IMR-90 (cell line): ENCODE results near the gene G3BP1. TPM values are rescaled to one million over a fixed set of nuclear protein-coding genes. Genes with fewer than 3 reads are reported as not detected.

ENCODE experiments used
- CHD1 ChIP-seq: IDR thresholded peaks from 2 replicates; pipeline ENCODE4 v1.6.1; 2012; ENCODE audit warnings: low read depth, low read length, improper control_type of control experiment
- CTCF ChIP-seq: conservative IDR thresholded peaks from 2 replicates; pipeline ENCODE4 v1.5.1; 2012; ENCODE audit warnings: mild to moderate bottlenecking, low read depth, low read length, improper control_type of control experiment
- MXI1 ChIP-seq: IDR thresholded peaks from 2 replicates; pipeline ENCODE4 v1.6.1; 2012; ENCODE audit warnings: low read depth, mild to moderate bottlenecking, low read length, moderate library complexity, borderline replicate concordance
- RCOR1 ChIP-seq: IDR thresholded peaks from 2 replicates; pipeline ENCODE4 v1.6.1; 2012; ENCODE audit warnings: mild to moderate bottlenecking, low read length, improper control_type of control experiment; ENCODE audit not compliant: insufficient replicate concordance
- RFX5 ChIP-seq: IDR thresholded peaks from 2 replicates; pipeline ENCODE4 v1.8.0; 2012; ENCODE audit warnings: low read depth, mild to moderate bottlenecking, low read length, moderate library complexity
- polyA plus RNA-seq, 3 experiments: library from polyadenylated mRNA; depleted of rRNA; stranded (reverse); fragments of >200 nt; gene quantifications; 2 replicates each; pipeline ENCODE4 v1.2.3, GENCODE V29; 2012; ENCODE audit warnings: low replicate concordance in 1 of 3
- total RNA-seq: library from RNA; depleted of rRNA; stranded (reverse); fragments of >200 nt; gene quantifications from 2 replicates; pipeline ENCODE4 v1.2.3, GENCODE V29; 2012

G3BP1 gene
- total and polyA plus RNA-seq, 2 of the 4 experiments (the other 2 are of a cell fraction) = 40.2 to 482 TPM

- peak; percentile 96 for TF ChIP-seq CTCF
- TF ChIP-seq RFX5 = no peak; the same call in 1 of the 2 replicates
- peak; percentile 86; the same call in 1 of the 2 replicates for TF ChIP-seq MXI1
- no peak for TF ChIP-seq RCOR1
- TF ChIP-seq CHD1 = no peak
Observed at GRCh38 chr5:151771259-151772028, at the start of gene G3BP1 (continued).
